ENCODE results near the gene SCART1. TPM values are rescaled to one million over a fixed set of nuclear protein-coding genes. Genes with fewer than 3 reads are reported as not detected.

Gene SCART1
- total RNA-seq, 4 donors from 2014 or later = 0.27 to 3.9 (median 2.0) TPM

- H3K4me1 ChIP-seq = no peaks in the 10 kb centered on the region
- WGBS, 2 donors (ENCODE audit: low coverage in 1 of 2) = no CpG with 5 or more reads among the region's 34 CpGs
- no peaks in the 10 kb centered on the region for H3K27me3 ChIP-seq
- ATAC-seq = no peak
- no peak overlapping the region for H3K27ac ChIP-seq
- no peak for TF ChIP-seq EP300 (IDR thresholded peaks at IDR 0.05)
- no peak for TF ChIP-seq POLR2A (IDR thresholded peaks at IDR 0.05)
- no peaks in the 10 kb centered on the region for H3K9me3 ChIP-seq
- no peak overlapping the region for H3K4me3 ChIP-seq
- peaks cover 0 to 46% of the 10 kb centered on the region in 2 donors for H3K36me3 ChIP-seq
These were observed 3.5 kb downstream of the SCART1 start for GRCh38 chr10:133457100-133457841.

DNA sequence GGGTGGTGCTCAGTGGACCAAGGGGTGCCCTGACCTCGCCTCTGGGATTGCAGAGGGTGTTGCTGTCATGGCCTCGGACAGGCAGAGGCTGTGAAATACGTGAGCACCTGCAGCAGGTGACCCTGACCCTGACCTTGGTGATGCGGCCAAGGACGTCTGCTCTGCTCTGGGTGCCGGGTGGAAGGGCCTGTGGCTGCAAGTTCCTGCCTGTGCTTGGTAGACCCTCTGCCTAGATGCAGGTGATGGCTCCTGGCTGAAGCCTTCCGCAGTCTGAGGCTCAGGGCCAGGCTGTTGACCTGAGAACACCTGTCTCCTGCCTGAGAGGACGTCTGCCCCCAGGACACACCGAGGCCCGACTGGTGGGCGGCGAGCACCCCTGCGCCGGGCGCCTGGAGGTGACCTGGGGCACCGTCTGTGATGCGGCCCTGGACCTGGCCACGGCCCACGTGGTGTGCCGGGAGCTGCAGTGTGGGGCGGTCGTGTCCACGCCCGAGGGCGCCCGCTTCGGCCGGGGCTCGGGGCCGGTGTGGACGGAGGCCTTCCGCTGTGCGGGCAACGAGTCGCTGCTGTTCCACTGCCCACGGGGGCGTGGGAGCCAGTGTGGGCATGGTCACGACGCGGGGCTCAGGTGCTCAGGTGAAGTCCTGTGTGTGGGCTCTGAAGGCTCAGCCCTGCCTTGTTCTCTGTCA, 4.4 kb downstream of the SCART1 start:
- Histone ChIP-seq H3K27ac (no peak overlapping the region), H3K36me3 (peaks cover 0 to 46% of the 10 kb centered on the region in 2 donors), H3K9me3 (no peaks in the 10 kb centered on the region), H3K4me3 (no peak overlapping the region), H3K27me3 (no peaks in the 10 kb centered on the region), H3K4me1 (no peaks in the 10 kb centered on the region)
- ATAC-seq = no peak
- no CpG with 5 or more reads among the region's 40 CpGs for WGBS, 2 donors (ENCODE audit: low coverage in 1 of 2)
- TF ChIP-seq POLR2AphosphoS5 (IDR thresholded peaks at IDR 0.05) (no peak), POLR2A (IDR thresholded peaks at IDR 0.05) (no peak), EP300 (IDR thresholded peaks at IDR 0.05) (no peak), CTCF (IDR thresholded peaks at IDR 0.05) (no peak)

DNA sequence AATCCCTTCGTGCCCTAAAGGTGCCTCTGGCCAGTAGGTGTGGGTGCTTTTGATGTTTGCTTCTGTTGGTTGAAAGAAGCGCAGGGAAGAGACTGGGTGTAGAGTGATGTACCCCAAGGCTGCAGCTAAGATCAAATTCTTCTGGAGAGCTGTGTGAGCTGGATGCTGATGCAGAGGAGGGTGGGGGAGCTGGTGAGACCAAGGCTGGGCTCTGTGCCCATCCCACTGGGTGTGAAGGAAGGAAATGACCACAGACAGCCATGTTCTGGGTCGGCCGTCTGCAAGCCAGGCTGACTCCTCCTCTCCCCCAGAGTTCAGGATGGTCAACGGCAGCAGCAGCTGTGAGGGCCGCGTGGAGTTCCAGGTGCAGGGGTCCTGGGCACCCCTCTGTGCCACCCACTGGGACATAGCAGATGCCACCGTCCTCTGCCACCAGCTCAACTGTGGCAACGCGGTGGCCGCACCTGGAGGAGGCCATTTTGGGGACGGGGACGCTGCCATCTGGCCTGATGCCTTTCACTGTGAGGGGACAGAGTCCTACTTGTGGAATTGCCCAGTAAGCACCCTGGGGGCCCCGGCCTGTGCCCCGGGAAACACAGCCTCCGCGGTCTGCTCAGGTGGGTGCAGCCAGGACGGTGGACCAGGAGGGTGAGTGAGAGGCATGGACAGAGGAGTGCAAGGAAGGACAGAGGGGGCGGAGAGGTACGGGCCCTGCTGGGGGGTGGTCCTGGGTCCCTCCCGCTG, 5.1 kb downstream of the SCART1 start:
- Histone ChIP-seq H3K4me1 (no peaks in the 10 kb centered on the region), H3K27ac (no peak overlapping the region), H3K9me3 (no peaks in the 10 kb centered on the region), H3K36me3 (peaks cover 0 to 48% of the 10 kb centered on the region in 2 donors), H3K27me3 (no peaks in the 10 kb centered on the region), H3K4me3 (no peak overlapping the region)
- no peak for TF ChIP-seq EP300 (IDR thresholded peaks at IDR 0.05)
- TF ChIP-seq POLR2AphosphoS5 (IDR thresholded peaks at IDR 0.05) = no peak
- no peak for TF ChIP-seq CTCF (IDR thresholded peaks at IDR 0.05)
- TF ChIP-seq POLR2A (IDR thresholded peaks at IDR 0.05) = no peak
- WGBS, 2 donors (ENCODE audit: low coverage in 1 of 2) = 100% methylated on average over 2 of the region's 21 CpGs; no CpG with 5 or more reads in 1 of the 2 donors
- no peak for ATAC-seq

DNA sequence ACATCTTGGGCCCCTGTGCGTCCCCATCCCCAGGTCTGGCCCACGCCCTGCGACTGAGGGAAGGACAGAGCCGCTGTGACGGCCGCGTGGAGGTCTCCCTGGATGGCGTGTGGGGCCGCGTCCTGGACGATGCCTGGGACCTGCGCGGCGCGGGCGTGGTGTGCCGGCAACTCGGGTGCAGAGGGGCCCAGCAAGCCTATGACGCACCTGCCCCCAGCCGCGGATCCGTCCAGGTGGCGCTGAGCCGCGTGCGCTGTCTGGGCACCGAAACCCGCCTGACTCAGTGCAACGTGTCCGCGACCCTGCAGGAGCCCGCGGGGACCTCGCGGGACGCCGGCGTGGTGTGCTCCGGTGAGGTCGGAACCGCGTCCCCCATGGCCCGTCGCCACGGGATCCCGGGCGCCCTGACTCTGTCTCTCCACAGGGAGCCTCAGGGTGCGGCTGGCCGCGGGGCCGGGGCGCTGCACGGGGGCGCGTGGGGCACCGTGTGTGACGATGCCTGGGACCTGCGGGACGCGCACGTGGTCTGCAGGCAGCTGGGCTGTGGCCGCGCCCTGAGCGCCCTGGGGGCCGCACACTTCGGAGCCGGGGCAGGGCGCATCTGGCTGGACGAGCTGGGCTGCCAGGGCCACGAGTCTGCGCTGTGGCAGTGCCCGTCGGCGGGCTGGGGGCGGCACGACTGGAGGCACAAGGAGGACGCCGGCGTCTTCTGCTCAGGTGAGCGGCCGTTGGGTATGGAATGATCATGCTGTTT, 5.9 kb downstream of the SCART1 start:
- Histone ChIP-seq H3K36me3 (peaks cover 0 to 55% of the 10 kb centered on the region in 2 donors), H3K4me1 (no peaks in the 10 kb centered on the region), H3K9me3 (no peaks in the 10 kb centered on the region), H3K27ac (no peak overlapping the region), H3K4me3 (no peak overlapping the region), H3K27me3 (no peaks in the 10 kb centered on the region)
- WGBS, 2 donors (ENCODE audit: low coverage in 1 of 2) = no CpG with 5 or more reads among the region's 81 CpGs
- no peak for TF ChIP-seq POLR2AphosphoS5 (IDR thresholded peaks at IDR 0.05)
- no peak for TF ChIP-seq CTCF (IDR thresholded peaks at IDR 0.05)
- no peak for TF ChIP-seq POLR2A (IDR thresholded peaks at IDR 0.05)
- no peak for ATAC-seq

Data from gastroesophageal sphincter (tissue), 4 donors.